Kidney capillary endothelial cell (primary cell): ENCODE measurements around the gene ATXN7L1.
A peak's percentile ranks its signal among the peaks of the same experiment; 100 is the strongest.
"Not testable (repeated sequence)": the region's sequence is repeated elsewhere in the genome, so short reads cannot be mapped to it uniquely, and the experiment has no call there.

Experiments
- DNase-seq: peaks from one replicate; pipeline ENCODE4 v3.0.0-alpha.2; 2018; ENCODE audit warnings: low spot score

ATXN7L1 gene

DNA sequence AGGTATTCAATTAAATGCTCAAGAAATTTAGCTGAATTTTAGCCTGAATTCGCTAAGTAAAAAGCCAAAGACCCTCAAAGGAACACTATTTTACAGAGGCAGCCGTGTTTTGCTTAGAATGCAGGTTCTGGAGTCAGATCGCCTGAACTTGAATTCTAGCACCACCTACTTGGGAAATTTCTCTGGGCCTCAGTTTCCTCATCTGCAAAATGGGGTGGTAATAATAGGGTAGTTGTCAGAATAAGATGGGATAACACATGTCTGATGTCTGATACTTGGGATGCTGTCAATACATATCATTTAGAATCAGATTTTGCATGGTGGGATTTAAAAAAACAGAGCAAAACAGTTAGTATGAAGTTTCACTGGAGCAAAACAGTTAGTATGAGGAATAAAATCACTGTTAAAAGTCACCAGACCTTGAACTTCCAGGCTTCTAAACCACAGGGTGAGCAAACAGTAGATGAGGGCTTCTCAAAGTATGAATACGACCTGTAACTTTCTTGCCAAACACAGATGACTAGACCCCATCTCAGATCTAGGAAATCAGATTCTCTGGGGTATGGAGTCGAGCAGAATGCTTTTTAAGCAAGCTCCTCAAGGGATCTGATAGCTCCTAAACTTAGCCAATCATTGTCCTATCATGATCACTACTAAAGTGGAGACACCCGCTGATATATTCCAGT lies 75.4 kb downstream of the ATXN7L1 start:
- no peak for DNase-seq

DNA sequence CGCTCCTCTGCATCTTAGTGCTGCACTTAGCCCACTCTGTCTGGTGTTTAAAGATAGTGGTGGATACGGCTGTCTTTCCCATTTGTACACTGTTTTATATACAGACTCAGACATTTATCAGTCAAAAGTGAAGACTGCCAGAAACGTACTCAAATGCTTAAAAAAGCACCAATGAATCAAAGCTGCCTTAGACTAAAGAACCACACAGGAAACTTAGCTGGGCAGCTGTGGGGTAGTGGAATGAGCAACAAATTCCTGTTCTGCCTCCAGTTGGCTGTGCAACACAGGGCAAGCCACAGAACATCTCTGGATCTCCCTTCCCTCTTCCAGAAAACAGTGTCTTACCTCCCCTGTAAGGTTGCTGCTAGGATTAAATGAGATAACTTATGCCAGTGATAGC lies 76.0 kb downstream of the ATXN7L1 start:
- DNase-seq, result peak; percentile 9

DNA sequence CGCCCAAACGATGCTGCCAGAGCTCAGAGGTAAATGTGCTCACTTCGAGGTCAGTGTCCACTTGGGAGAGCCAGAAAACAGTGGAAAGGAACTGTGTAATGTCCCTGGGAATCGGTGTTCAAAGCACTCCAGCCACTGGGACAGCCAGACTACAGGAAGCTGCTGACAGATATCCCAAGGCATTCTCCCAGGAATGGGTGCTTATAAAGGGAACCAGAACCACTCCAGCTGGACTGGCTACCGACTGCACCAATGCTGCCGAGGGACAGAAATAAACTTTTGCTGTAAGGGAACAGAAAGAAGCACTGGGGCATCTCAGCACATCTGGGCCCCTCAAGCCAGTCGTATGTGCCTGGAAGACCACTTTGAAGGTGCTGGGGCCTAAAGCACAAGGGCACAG lies 76.7 kb downstream of the ATXN7L1 start:
- no peak for DNase-seq

DNA sequence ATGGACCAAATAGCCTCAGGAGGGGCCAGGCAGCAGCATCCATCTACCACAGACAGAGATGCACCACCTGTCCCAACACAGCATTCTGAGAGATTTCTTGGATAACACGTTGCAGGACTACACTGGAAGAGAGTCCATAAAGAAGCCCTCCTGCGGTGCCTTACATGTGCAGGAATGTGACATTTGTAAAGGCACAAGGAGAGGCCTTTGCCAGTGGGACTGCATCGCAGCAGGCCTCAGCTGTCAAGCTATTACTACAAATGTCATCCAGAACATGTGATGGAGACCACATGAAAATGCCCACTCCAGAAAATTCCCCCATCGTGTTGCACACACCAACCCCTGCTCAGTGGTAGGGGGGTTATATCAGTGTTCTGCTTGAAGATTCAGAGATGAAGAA lies 77.4 kb downstream of the ATXN7L1 start:
- no peak for DNase-seq

DNA sequence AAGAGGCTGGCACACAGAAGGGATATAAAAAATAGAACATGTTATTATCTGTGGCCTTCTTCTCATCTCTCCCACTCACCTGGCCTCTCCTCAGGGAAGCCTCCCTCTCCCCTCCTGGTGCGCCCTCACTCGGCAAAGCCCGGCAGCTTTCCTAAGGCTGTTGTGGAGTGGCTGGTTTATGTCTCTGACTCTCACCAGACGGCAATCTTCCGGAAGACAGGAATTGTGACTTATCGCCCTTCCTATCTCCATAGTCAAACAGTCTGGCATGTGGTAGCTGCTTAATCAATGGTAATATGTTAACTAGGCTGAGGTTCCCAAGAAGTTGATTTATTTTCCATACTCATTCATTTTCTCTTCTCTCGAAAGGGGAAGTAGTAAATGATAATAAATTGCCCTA lies 78.7 kb downstream of the ATXN7L1 start:
- DNase-seq, result no peak

DNA sequence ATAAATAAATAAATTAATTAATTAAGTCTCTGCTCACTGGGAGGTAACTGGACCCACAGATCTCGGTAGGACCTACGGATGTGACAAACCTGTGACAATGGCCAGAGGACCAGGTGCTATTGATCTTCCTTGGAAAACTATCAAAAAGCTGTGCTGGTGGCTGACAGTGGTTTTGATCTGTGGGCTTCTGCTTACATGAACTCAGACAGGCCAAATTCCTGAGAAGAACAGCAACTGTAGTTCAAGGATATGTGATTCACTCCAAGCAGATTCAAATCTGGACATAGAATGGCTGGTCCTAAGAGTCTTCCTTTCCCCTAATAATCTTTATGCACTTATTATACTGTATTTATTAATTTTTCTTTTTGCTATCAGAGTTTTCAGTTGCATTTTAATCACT lies 80.0 kb downstream of the ATXN7L1 start:
- DNase-seq, result no peak

DNA sequence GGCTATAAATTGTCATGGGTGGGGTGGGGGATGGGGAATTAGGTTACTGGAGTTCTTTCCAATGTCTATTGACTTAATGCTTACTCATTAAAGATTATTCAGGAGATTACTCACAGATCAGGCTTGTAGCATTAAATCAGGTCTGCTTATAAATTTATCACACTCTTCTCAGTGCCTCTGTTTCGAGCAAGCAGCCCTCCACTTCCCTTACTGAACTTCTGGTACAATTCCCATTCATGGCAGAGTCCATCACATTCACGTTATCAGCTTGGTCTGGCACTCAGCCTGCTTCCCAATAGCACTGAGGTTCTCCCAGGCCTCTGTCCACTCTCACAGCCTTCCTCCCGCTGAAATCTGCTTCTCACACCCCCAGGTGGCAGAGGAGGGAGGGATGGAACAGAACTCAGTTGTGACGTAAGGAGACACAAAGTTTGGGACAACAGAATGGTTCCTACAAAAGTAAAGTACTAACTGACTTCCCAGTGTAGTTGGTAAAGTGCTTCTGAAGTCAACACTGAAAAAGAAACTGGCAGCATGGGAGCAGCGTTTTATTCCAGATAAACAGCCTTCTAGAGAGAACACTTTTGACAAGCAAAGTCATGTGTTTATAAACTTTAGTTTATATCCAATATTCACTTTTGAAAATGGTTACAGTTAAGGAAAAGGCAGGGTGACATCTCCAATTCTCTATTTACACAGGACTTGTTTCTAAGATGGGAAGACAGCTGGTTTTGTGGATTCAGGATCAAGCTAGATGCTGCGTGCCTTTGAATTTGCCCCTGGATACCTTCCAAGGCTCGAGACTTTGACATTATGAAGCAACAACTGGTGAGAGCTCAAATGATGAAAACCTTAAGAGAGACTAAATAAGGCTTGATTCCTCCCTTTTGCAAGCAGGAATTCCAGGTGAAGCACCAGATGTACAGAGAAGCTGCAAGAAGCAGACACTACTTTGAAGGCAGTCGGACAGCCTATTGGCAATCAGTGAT lies 81.4 kb downstream of the ATXN7L1 start:
- no peak for DNase-seq

DNA sequence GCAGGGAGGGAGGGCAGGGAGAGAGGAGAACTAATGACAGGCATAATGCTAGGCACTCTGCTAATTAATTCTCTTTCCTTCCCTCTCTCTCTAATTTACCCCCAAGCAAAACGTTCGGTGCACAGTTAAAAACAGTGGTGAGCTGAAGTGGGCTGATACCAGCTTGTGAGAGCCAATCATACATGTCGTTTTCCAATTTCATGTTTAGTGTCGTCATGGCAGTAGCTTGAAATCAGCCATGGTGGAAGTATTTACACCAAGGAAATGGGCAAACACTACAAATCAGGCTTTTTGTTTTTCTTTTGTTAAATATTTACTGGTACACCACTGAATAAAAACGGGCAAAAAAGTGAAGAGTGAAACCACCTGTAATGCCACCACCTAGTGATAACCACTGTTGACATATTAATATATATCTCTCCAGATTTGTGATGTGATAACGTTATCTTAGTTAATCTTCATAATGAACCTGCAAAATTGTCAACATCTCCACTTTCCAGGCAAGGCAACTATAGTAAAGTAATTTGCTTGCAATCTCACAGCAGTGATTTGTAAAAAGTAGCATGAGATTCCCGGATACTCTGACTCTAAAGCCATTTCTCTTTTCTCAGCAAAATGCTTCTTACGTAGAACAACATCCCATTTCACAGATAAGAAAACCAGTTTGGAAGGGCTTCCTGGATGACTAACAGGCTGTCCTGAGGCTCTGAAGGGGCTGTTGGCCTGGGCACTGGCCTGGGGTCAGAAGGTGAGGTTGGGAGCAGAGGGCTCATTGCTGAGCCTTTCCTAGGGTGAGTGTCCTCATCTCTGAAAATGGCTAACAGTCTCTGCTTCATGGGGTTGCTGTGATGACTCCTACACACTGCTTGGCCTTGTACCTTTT lies 83.7 kb downstream of the ATXN7L1 start:
- no peak for DNase-seq

DNA sequence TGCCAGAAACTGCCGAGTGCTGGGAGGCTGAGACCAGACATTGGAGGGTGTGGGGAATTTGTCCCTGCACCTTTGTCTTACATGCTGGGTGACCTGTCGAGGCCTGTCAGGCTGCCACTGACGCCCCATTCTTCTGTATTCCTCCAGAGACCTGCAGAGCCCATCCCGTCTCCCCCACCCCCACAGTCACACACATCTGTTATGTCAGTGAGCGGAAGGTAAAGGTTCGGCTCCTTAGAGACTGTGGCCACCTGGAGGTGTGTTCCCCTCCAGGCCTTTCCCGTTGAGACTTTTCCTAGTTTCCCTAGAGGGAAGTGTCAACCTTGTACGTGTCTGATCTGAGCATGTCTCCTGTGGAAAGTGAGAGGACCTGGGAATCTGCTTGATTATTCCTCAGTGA lies 84.5 kb downstream of the ATXN7L1 start:
- no peak for DNase-seq

DNA sequence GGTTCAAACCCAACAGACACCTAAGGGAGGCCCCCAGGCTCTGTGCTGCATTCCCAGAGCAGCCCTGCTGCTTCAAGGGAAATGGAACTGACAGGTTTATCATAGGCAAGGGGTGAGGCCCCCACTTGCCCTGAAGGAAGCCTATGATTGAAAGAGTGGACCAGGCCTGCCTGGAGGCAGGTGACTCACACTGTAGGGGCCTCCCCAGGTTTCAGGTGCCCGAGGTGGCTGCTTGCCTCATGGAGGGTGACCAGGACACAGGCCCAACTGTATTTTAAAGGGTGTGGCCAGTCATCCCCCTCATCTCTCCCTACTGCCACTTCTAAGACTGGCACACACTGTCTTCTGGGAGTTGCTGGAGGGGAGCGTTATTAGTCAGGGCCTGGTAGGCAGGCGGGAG lies 85.4 kb downstream of the ATXN7L1 start:
- DNase-seq, result no peak

DNA sequence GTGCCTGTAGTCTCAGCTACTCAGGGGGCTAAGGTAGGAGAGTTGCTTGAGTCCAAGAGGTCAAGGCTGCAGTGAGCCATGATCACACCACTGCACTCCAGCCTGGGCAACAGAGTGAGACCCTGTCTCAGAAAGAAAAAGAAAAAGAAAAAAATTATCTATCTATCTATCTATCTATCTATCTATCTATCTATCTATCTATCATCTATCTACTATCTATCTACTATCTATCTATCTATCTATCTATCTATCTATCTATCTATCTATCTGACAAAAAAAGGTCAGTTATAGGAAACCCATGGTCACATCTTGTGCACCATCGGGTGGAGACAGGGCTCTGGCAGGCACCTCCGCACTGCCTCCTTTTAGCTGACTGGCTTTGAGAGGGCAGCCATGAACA lies 85.9 kb downstream of the ATXN7L1 start:
- not testable (repeated sequence) for DNase-seq

DNA sequence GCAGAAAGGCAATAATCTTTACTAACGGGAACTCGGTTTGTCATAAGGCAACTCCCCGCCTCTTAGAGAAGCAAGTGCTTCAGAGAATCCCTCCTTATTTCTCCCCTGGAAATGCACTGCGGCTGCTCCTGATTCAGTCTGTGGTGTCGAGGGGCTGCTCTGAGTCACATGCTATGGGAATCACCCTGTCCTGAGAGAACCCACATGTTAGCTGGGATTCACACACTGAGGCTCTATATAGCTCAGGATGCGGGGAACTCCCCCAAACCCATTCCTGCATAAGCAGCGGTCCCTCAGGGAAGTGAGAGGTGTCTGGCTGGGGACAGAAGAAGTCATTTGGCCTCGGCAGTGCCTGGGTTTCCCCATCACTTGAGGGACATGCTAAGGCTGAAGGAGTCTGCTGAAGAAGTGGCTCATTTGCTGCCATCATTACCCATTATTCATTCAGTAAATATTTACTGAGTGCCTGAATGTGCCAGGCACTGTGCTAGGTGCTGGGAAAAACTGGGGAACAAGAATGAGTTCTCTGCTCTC lies 87.5 kb downstream of the ATXN7L1 start:
- DNase-seq, result no peak

DNA sequence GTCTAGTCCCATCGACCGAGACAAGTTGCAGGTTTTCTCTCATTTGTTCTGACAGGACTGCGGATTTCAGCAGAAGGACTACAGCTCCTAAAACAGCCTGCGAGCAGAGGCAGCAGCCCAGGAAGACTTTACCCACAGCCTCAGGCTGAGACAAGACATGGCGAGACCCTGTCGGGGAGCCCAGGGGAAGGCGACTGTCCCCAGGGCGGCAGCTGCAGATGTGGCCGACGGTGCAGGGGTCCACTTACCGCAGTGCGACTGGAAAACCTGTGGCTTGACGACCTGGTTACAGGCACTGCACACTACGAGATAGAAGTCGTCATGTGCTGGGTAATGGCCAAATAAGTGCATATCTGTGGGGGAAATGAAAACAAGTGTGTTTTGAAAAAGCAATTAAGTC lies 88.0 kb downstream of the ATXN7L1 start:
- DNase-seq, result no peak

DNA sequence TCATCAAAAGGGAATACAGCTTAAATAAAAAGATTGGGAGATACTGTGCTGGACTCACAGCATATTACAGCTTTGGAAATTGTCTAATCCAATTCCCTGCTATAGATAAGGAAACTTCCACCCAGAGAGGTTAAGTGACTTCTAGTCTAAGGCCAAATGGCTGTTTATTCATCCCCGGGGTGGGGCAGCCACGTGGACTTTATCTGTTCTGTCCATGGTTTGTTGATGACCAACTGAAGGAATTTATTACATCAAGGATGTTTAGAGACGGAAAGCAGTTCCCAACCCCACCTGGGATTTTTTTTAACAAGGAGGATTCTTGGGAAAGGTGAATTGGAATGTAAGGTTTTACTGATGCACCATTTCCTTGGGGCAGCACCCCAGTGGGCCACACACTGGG lies 88.6 kb downstream of the ATXN7L1 start:
- DNase-seq, result no peak

DNA sequence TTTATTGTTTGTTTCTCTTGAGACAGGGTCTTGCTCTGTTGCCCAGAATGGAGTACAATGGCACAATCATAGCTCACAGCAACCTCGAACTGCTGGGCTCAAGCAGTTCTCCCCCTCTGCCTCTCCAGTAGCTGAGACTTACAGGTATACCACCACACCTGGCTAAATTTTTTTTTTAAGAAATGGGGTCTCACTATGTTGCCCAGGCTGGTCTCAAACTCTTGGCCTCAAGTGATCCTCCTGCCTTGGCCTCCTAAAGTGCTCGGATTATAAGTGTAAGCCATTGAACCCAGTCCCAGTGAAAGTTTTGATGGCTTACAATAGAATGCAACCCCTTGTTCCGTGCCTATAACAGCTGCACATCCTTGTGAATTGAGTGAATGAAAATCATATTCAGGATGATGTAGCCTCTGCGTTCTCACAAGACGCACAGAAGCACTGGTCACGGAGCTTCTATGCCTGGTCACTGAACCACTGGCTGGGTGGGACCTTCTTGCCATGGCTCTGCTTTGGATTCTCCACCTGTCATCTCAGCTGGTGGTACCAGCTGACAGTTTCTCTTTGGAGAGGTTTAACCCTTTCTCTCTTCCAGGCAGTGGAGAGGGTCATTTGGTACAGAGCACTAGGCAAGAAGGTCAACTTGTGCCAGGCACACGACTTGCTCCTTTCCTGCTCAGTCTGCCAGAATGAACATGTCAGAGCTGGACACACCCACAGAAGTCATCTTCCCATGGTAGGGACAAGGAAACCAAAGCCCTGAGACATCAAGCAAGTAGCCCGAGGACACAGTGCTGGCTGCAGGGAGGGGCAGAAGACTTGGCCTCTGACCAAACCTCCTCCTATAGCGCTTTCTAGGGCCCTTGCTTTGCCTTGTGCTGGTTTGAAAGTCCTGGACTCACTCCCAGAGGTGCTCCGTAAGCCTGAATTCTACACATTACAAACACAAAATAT lies 89.6 kb downstream of the ATXN7L1 start:
- DNase-seq, result no peak

DNA sequence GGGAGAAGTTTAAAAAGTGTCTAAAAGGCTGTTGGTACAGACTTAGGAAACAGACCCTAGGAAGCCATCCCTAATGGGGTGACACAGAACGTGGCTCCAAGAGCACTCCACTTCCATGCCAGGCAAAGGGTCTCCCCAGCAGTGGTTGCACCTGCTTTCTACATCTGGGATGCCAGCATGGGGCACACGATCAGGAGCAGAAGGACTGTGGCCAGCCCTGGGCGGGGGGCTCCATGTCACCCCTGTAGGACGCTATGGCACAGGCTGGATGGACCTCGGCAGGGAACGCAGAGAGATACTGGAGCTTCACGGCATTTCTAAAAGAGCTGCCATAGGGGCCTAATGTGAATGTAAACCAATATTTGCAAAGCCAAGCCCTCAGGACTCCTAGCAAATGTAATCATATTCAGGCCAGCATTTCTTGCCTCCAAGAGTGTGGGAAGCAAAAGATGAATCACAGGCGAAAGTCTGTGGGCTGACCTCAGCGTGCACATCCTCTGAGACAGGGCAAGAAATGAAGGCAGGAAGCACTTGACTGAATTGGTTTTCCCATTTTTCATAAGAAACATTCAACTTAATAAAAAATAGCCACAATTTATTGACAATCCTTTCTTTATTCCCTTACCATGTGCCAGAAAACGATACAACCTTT lies 93.9 kb downstream of the ATXN7L1 start:
- peak; percentile 76 for DNase-seq

DNA sequence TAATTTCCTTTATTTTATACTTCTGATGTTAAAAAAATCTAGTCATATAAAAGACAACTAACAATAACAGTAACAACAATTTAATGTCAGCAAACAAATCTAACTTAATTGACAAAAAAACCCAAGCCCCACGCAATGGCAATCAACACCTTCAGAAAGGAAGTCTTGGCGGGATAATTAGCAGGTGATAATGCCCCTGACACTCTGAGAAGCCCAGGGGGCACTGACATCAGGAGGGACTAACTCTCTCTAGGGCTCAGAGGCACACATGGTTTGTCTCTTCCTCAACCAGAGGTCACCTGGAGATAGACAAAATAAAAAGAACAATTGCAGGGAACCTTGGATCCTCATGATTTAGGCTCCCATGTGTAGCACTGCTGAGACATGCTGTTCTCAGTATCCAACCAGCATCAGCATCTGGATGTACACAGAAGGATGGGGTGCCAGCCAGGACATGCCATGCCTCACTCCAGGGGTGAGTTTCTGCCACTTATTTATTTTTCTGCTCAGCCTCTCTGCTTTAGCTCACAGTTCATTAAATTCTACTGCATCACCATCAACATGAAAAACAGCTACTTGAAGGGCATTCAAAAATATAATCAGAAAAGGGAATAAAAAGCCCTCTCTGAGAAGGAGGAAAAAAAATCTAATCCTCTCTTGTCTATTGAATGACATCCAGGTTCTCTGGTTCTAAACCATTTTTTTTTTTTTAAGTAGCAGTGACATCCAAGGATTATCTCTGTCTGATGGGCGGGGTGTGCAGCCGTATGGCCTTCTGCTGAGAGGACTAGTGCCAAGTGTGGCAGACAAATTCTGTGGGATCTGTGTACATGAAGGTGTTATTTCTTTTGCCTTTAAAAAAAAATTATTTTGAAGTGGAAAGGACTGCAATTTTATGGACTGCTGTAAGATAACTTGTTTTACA lies 96.3 kb downstream of the ATXN7L1 start:
- DNase-seq, result no peak

DNA sequence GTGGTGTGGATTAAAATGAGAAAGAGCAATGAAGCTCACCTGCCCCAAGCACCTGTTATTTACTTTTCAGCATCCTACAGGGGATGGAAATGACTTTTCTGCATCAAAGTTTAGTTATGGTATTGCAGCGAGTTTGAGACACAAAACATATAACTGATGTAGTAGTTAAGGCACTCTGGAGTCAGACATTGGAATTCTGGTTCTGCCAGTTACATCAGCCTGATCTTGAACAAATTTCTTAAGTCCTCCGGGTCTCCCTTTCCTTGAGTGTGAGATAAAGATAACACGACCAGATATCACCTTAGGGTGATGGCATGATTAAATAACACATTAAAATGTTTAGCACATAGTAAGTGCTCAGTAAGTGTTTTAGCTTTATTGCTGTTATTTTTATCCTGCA lies 97.4 kb downstream of the ATXN7L1 start:
- no peak for DNase-seq
